ES-I3 (cell line): ENCODE results near the gene ADGRL3.

Experiments
- H3K36me3 ChIP-seq: 2 replicates; pipeline ENCODE4 v1.6.1; 2013; ENCODE audit warnings: mild to moderate bottlenecking, low read length, control low read depth, moderate library complexity; ENCODE audit not compliant: insufficient read depth
- H3K4me1 ChIP-seq: 2 replicates; pipeline ENCODE4 v1.6.1; 2013; ENCODE audit warnings: mild to moderate bottlenecking, control low read depth, low read length; ENCODE audit not compliant: insufficient read depth
- H3K9ac ChIP-seq: 2 replicates; pipeline ENCODE4 v1.6.1; 2013; ENCODE audit warnings: low read depth, mild to moderate bottlenecking, low read length, moderate library complexity
- H3K9me3 ChIP-seq: 2 replicates; pipeline ENCODE4 v1.6.1; 2013; ENCODE audit warnings: mild to moderate bottlenecking, low read length, moderate library complexity; ENCODE audit not compliant: control insufficient read depth, insufficient read depth

The ADGRL3 gene

DNA sequence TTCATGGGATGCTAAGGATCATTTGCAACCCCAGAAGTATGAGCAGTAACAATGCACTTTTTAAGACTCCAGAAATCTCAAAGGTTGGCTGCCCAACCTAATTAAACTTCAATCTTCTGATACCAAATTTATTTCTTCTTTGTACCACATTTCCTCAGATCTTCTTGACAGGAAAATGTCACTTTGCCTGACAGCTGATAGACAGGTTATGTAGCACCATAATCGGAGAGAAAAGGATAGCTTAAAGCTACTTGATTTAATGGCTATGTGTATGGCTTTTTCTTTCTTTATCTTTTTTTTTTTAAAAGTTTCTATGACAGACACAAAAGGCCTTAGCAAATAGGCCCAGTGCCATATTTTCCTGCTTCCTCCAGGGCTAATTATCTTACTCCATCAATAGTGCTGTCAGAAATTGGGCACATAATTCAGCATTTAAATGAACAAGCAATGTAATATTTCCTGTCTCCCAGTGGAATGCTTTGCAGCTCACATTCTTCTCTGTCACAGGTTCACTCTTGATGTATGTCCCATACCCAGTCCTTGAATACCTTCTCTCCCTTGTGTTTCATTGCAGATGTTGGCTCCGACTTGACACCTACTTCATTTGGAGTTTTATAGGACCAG, 795.7 kb downstream of the ADGRL3 start:
- H3K9ac ChIP-seq = no peak overlapping the region
- H3K9me3 ChIP-seq = no peaks in the 10 kb centered on the region
- H3K4me1 ChIP-seq = no peaks in the 10 kb centered on the region; the same call in 1 of the 2 replicates
- no peaks in the 10 kb centered on the region for H3K36me3 ChIP-seq

GRCh38 chr4:61996943-61997342, 796.8 kb downstream of the ADGRL3 start:
- Histone ChIP-seq H3K9me3 (no peaks in the 10 kb centered on the region), H3K4me1 (no peaks in the 10 kb centered on the region; the same call in 1 of the 2 replicates), H3K36me3 (no peaks in the 10 kb centered on the region), H3K9ac (no peak overlapping the region)

DNA sequence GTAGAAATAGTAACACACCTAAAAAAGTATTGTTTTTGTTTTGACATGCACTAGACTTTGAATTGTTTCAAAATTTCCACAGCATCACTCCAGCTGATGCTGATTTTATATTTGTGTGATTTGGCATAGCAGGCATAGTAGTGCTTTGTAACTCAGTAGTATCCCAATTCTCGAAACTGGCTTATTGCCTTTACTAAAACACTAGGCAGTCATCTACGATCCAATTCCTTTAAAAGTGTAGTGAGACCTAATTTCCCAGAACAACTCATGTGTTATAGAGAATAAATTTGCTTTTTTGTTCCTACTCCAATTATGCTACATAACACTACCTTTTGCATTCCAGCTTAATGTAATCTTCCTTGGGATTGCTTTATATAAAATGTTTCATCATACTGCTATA, 797.7 kb downstream of the ADGRL3 start:
- Histone ChIP-seq H3K9ac (no peak overlapping the region), H3K9me3 (no peaks in the 10 kb centered on the region), H3K36me3 (no peaks in the 10 kb centered on the region), H3K4me1 (no peaks in the 10 kb centered on the region)

DNA sequence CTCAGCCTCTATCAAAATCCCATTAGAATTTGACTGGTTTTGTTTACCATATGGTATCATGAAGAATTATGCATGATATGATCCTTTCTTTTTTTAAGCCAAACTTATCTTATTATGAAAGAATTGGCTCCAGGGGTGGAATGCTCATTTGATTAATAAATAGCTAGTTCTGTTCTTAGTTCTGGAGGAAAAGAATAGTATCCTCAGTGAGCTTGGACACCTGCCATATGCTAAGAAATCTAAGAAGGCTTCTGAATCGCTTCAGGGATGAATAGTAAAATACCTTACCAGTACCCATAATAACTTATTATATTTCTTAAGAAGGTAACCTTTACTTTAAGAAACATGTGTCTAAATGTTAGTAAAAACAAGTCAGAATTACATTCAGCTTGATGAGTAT, 803.6 kb downstream of the ADGRL3 start:
- Histone ChIP-seq H3K36me3 (no peaks in the 10 kb centered on the region), H3K9me3 (no peaks in the 10 kb centered on the region), H3K4me1 (peaks cover 4% of the 10 kb centered on the region), H3K9ac (no peak overlapping the region)

DNA sequence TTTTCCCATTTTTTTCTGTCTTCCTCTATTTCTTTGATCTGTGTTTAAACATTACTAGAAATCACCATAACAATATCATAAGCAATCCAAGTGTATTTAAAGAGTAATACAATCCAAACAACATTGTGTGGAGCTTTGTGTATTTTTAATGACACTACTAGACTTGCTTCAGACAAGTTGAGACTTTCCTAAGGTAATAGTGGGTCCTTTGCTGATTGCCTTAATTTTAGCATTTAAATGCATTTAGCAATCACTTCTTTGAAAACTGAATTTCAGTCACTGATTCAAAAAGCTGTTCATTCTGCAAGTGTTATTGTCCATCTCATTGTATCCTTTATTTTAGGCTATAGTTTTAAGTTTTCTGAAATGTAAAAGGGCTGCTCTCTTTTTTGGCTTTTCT, 804.8 kb downstream of the ADGRL3 start:
- H3K9ac ChIP-seq = no peak overlapping the region
- no peaks in the 10 kb centered on the region for H3K36me3 ChIP-seq
- peaks cover 4% of the 10 kb centered on the region for H3K4me1 ChIP-seq
- no peaks in the 10 kb centered on the region for H3K9me3 ChIP-seq

DNA sequence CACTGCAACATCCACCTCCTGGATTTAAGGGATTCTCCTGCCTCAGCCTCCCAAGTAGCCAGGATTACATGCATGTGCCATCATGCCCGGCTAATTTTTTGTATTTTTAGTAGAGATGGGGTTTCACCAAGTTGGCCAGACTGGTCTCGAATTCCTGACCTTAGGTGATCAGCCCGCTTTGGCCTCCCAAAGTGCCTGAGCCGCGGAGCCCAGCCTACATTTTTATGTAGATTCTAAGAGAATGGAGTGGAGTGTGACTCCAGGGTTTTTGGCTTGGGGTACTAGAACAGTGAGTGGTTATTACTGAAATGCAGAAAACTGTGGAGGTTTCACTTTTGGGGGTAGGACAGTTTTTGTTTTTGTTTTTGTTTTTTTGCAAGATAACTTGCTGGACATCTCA, 806.0 kb downstream of the ADGRL3 start:
- no peaks in the 10 kb centered on the region for H3K36me3 ChIP-seq
- peaks cover 4% of the 10 kb centered on the region for H3K4me1 ChIP-seq
- no peak overlapping the region for H3K9ac ChIP-seq
- no peaks in the 10 kb centered on the region for H3K9me3 ChIP-seq

- no peaks in the 10 kb centered on the region for H3K36me3 ChIP-seq
- no peak overlapping the region for H3K9ac ChIP-seq
Measured at GRCh38 chr4:62015043-62015739, 815.1 kb downstream of the ADGRL3 start.

DNA sequence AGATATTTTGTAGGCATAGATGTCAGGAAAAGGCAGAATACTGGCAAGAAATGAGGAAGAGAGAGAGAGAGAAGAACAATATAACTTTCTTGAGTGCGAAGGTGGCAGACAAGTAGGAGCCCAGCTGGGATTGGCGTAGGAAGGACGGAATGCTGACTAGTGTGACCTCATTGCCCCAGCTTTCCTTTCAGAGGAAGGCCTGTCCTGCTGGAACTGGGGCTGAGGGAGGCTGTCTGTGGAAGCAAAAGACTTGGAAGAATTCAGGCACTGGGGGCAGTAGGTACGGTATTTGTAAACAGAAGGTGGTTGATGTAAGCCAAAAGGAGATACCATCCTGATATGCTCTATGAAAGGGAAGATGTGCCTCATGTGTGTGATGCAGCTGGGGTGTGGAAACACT, 818.4 kb downstream of the ADGRL3 start:
- H3K9me3 ChIP-seq = no peaks in the 10 kb centered on the region
- H3K9ac ChIP-seq = no peak overlapping the region

More at GRCh38 chr4:62015043-62015739, 815.1 kb downstream of the ADGRL3 start:
- Histone ChIP-seq H3K4me1 (no peaks in the 10 kb centered on the region), H3K9me3 (no peaks in the 10 kb centered on the region)

GRCh38 chr4:62023633-62024032, 823.5 kb downstream of the ADGRL3 start:
- Histone ChIP-seq H3K9me3 (no peaks in the 10 kb centered on the region), H3K9ac (no peak overlapping the region), H3K4me1 (no peaks in the 10 kb centered on the region), H3K36me3 (no peaks in the 10 kb centered on the region)

More for the DNA sequence above, 818.4 kb downstream of the ADGRL3 start:
- H3K36me3 ChIP-seq = no peaks in the 10 kb centered on the region
- H3K4me1 ChIP-seq = no peaks in the 10 kb centered on the region

DNA sequence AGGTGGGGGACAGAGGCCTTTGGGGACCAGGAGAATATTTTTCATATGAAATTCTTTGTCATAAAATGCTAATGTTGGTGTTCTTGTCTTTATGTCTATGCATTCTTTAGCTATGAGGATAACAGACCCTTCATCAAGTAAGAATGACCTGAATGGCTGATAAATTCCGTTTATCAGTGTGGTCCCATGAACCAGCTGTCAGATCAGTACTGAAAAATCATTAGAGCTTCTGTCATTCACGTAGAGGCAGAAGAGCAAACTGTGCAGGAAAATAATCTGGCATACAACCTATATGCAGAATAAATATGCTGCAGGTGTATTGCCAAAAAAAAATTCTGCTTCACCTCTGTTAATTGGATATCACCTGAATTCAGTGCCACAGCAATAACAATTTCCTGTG, 828.6 kb downstream of the ADGRL3 start:
- Histone ChIP-seq H3K9ac (no peak overlapping the region), H3K4me1 (no peaks in the 10 kb centered on the region), H3K36me3 (no peaks in the 10 kb centered on the region), H3K9me3 (no peaks in the 10 kb centered on the region)

DNA sequence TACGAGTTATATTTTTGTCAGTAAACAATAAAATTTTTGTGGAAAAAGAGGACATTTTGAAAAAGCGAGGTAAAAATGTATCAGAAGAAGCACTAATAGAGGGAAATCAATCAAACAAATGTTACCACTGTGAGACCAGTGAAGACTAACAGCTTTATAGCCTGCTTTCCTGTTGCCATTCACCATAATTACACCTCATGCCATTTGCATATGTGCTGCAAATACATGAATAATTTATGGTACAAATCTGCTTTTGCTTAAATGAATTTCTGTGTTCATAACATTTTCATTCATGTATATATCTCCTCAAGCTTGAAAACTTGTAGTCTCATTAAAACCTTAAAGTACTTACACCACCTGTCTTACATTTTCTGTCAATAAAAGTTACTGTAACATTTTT, 830.8 kb downstream of the ADGRL3 start:
- H3K36me3 ChIP-seq = no peaks in the 10 kb centered on the region
- H3K9ac ChIP-seq = no peak overlapping the region
- no peaks in the 10 kb centered on the region for H3K4me1 ChIP-seq
- H3K9me3 ChIP-seq = no peaks in the 10 kb centered on the region

DNA sequence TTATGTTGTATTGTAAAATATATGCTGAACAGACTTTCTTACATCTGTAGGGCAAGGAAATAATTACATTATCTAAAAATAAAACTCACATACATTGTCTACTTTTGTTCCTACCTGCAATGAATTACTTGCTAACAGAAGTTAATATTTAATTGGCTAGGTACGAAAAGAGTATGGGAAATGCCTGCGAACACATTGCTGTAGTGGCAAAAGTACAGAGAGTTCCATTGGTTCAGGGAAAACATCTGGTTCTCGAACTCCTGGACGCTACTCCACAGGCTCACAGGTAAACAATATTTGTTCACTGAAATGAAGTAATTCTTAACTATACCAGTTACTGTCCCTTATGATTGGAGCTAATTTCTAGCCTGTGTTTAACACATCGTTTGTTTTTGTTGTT, 837.4 kb downstream of the ADGRL3 start:
- no peak overlapping the region for H3K9ac ChIP-seq
- no peaks in the 10 kb centered on the region for H3K4me1 ChIP-seq
- H3K9me3 ChIP-seq = no peaks in the 10 kb centered on the region
- H3K36me3 ChIP-seq = no peaks in the 10 kb centered on the region

DNA sequence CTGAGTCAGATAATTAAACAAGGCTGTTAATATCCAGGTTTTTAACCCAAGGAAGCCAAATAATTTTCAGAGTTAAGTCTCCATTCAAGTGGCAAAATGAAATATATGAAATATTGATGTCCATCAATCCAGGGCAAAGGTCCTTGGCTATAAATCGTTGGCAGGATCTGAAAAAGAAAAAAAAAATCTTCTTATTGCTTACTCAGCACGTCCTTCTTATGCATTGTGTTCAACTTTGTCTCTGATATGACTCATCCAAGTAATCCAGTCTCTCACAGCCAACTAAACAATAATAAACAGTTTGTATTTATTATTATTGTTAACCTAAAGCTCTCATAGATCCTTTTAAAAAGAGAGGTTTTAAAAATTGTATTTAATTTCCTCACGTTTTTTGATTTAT, 851.2 kb downstream of the ADGRL3 start:
- H3K4me1 ChIP-seq = no peaks in the 10 kb centered on the region
- H3K9me3 ChIP-seq = no peaks in the 10 kb centered on the region
- H3K36me3 ChIP-seq = no peaks in the 10 kb centered on the region
- H3K9ac ChIP-seq = no peak overlapping the region

- Histone ChIP-seq H3K36me3 (no peaks in the 10 kb centered on the region), H3K4me1 (peaks cover 6% of the 10 kb centered on the region), H3K9ac (no peak overlapping the region), H3K9me3 (no peaks in the 10 kb centered on the region)
Measured at GRCh38 chr4:62053974-62054373, 853.8 kb downstream of the ADGRL3 start.

GRCh38 chr4:62057031-62057430, 856.9 kb downstream of the ADGRL3 start:
- no peak overlapping the region for H3K9ac ChIP-seq
- H3K4me1 ChIP-seq = peaks cover 8% of the 10 kb centered on the region
- no peaks in the 10 kb centered on the region for H3K9me3 ChIP-seq
- H3K36me3 ChIP-seq = no peaks in the 10 kb centered on the region
